Stimulated activated CD4-positive, alpha-beta T cell treated with anti-CD3 and anti-CD28 coated beads, Interleukin-1b, Interleukin-23, amount 100 ng/mL, for 24 hours (primary cell): ENCODE measurements around the gene VPREB1.
"Not testable (repeated sequence)": the region's sequence is repeated elsewhere in the genome, so short reads cannot be mapped to it uniquely, and the experiment has no call there.

Experiments used
- DNase-seq, 4 experiments: peaks; one replicate each; pipeline ENCODE4 v3.0.0-alpha.2; 2020; ENCODE audit warnings: low read depth in 4 of 4, low spot score in 1 of 4

Gene VPREB1

GRCh38 chr22:22245256-22245909 lies 797 bp downstream of the VPREB1 start:
- DNase-seq: no peak

GRCh38 chr22:22245935-22246525 lies 1.4 kb downstream of the VPREB1 start:
- DNase-seq: no peak

- DNase-seq: no peak
Observed at GRCh38 chr22:22246706-22247105, 2.1 kb downstream of the VPREB1 start.

DNA sequence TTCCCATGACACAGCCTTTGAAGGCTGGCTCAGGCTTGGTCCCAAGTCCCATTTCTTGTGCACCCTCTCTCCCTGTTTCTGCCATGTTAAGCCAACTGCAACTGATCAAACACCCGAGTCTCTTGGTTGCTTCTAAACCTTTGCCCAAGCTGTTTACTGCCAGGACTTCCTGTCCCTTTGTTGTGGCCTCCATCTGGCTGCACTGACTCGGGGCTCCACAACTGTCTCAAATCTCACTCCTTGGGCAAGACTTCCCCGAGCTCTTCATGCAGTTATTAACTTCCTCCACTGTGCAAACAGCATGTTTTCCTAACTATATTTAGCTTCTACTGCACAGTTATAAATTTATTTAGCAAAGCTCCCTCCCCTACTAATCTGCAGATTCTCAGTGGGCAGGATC lies 4.3 kb downstream of the VPREB1 start:
- no peak for DNase-seq

DNA sequence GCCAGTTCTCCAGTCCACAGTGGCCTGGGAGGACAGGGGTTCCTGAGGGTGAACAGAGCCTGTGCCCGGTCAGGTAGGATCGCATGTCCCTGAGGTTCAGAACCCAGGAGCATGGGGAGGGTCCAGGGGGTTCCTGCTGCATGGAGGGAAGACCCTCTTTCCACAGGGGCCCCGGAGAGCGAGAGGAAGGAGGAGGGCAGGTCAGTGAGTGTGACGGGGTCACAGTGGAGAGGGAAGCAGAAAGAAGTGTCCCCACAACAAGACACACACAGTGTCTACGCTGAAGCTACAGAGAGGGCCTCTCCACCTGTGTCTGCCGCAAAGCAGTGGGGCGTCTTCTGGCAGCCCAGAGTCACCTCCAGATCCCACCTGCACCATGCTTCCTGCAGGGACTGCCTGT lies 6.1 kb downstream of the VPREB1 start:
- DNase-seq: not testable (repeated sequence)

DNA sequence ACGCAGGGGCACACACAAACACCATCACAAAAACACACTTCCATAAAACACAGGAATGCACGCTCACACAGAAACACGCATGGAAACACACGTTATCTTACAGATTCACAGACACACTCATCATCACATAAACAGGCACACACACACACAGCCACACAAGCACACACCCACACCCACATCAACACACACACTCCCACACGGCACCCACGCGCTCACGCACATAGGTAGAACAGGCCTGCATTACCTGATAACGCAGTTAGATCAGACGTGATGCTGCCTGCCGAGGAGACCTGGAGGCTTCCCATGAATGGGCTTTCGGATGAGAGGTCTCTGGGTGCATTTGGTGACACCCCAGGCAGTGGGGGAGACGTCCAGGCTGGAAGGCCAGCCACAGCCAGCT lies 11.5 kb downstream of the VPREB1 start:
- not testable (repeated sequence) for DNase-seq

DNA sequence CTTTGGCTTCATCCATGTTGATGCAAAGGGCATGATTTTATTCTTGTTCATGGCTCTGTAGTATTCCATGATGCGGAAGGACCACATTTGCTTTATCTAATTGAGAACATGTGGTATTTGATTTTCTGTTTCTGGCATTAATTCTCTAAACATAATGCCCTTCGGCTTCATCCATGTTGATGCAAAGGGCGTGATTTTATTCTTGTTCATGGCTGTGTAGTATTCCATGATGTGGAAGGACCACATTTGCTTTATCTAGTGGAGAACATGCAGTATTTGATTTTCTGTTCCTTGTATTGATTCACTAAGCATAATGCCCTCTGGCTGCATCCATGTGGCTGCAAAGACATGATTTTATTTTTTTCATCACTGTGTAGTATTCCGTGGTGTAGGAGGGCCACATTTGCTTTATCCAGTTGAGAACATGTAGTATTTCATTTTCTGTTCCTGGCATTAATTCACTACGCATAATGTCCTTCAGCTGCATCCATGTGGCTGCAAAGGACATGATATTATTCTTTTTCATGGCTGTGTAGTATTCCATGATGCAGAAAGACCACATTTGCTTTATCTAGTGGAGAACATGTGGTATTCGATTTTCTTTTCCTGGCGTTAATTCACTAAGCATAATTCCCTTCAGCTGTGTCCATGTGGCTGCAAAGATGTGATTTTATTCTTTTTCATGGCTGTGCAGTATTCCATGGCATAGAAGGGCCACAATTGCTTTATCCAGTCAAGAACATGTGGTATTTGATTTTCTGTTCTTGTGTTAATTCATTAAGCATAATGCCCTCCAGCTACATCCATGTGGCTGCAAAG lies 14.2 kb downstream of the VPREB1 start:
- not testable (repeated sequence) for DNase-seq

DNA sequence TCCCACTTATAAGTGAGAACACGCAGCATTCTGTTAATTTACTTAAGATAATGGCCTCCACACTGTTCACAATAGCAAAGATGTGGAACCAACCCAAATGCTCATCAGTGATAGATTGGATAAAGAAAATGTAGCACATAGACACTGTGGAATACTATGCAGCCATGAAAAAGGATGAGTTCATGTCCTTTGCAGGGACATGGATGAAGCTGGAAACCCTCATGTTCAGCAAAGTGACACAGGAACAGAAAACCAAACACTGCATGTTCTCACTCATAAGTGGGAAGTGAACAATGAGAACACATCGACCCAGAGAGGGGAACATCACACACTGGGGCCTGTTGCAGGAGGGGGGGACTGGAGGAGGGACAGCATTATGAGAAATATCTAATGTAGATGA lies 15.6 kb downstream of the VPREB1 start:
- not testable (repeated sequence) for DNase-seq

DNA sequence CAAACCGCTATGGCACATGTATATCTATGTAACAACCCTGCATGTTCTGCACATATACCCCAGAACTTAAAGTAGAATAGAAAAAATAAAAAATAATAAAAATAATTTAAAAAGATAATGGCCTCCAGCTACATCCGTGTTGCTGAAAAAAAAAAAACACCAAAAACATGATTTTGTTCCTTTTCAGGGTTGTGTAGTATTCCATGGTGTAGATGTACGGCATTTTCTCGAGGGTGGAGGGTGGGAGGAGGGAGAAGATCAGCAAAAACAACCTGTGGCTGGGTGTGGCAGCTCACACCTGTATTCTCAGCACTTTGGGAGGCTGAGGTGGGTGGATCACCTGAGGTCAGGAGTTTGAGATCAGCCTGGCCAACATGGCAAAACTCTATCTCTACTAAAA lies 16.0 kb downstream of the VPREB1 start:
- not testable (repeated sequence) for DNase-seq

- not testable (repeated sequence) for DNase-seq
Observed at GRCh38 chr22:22262332-22263074, 17.9 kb downstream of the VPREB1 start.

GRCh38 chr22:22263823-22264222 lies 19.2 kb downstream of the VPREB1 start:
- DNase-seq: not testable (repeated sequence)

GRCh38 chr22:22270036-22270676 lies 25.6 kb downstream of the VPREB1 start:
- DNase-seq: not testable (repeated sequence)

DNA sequence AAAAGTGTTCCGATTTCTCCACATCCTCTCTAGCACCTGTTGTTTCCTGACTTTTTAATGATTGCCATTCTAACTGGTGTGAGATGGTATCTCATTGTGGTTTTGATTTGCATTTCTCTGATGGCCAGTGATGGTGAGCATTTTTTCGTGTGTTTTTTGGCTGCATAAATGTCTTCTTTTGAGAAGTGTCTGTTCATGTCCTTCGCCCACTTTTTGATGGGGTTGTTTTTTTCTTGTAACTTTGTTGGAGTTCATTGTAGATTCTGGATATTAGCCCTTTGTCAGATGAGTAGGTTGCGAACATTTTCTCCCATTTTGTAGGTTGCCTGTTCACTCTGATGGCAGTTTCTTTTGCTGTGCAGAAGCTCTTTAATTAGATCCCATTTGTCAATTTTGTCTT lies 32.8 kb downstream of the VPREB1 start:
- not testable (repeated sequence) for DNase-seq

DNA sequence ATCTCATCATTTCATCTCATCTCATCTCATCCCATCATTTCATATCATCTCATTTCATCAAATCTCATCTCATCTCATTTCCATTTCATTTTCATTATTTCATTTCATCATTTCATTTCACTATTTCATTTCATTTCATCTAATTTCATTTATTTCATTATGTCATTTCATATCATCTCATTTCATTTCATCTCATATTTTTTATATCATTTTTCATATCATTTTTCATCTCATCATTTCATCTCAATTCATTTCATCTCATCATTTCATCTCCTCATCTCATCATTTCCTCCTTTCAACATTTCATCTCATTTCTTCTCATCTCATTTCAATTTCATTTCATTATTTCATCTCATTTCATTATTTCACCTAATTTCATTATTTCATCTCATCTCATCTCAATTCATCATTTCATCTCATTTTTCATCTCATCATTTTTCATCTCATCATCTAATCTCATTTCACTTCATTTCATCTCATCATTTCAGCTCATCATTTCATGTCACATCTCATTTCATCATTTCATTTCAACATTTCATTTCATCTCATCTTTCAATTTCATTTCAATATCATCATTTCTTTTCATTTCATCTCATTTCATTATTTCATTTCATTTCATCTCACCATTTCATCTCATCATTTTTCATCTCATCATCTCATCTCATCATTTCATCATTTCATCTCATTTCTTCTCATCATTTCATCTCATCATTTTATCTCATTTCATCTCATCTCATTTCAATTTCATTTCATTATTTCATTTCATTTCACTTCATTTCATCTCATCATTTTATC lies 40.6 kb downstream of the VPREB1 start:
- DNase-seq: not testable (repeated sequence)

GRCh38 chr22:22286390-22287105 lies 42.0 kb downstream of the VPREB1 start:
- DNase-seq: not testable (repeated sequence)

DNA sequence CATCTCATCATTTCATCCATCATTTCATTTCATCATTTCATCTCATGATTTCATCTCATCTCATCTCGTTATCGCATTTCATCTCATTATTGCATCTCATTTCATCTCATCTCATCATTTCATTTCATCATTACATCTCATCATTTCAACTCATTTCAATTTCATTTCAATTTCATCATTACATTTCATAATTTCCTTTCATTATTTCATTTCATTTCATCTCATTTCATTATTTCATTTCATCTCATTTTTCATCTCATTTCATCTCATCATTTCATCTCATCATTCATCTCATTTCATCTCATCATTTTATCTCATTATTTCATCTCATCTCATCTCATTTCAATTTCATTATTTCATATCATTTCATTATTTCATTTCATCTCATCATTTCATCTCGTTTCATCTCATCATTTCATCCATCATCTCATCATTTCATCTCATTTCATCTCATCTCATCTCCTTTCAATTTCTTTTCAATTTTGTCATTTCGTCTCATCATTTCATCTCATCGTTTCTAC lies 42.6 kb downstream of the VPREB1 start:
- DNase-seq: not testable (repeated sequence)

DNA sequence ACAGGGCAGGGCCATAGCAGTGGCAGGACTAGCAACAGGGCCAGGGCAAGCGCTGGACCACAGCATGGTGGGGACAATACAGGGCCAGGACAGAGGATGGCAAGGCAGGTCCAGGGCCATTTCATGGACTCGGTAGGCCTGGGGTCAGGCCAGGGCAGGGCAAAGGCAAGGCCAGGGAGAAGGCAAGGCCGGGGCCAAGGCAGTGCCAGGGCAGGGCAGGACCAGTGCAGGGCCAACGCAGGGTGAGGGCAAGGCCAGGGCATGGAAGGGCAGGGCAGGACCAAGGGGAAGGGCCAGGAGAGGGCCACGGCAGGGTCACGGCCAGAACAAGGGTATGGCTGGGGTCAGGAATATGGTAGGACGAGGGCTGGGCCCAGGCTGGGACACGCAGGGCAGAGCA lies 45.1 kb downstream of the VPREB1 start:
- DNase-seq: not testable (repeated sequence)

DNA sequence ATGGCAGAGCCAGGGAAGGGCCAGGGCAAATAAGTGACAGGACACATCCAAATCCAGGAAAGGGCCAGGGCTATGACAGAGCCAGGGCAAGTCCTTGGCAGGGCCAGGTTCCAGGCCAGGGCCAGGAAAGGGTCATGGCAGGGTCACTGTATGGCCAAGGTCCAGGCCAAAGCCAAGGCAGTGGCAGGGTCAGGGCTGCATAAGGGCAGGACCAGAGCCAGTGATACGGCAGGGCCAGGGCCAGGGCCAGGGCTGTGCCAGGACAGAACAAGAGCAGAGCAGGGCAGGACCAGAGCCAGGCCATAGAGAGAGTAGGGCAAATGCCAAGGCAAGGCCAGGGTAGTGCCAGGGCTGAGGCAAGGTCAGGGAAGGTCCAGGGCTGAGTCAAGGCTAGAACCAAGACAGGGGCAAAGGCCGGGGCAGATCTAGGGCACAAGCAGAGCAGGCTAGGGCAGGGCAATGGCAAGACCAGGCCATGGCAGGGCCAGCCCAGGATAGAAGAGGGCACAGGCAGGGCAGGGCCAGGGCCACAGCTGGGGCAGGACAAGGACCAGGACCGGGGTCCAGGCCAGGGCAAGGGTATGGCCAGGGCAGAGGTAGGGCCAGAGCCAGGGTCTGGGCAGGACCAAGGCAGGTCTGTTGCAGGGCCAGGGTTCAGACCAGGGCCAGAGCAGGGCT lies 46.7 kb downstream of the VPREB1 start:
- not testable (repeated sequence) for DNase-seq

GRCh38 chr22:22292656-22293055 lies 48.1 kb downstream of the VPREB1 start:
- not testable (repeated sequence) for DNase-seq
